SJSA1 (cell line): Measurements from ENCODE around the gene LIN9. TPM values are rescaled to one million over a fixed set of nuclear protein-coding genes. Genes with fewer than 3 reads are reported as not detected.
"Not testable (repeated sequence)": the region's sequence is repeated elsewhere in the genome, so short reads cannot be mapped to it uniquely, and the experiment has no call there.

Experiments used
- DNase-seq, 2 experiments: peaks; one replicate each; pipeline ENCODE4 v3.0.0-alpha.2; 2015 to 2020; ENCODE audit warnings: low spot score in 2 of 2, low read depth in 1 of 2
- H3K27ac ChIP-seq: fragments of 250-450 bp; sonication (Bioruptor Pico); 2 replicates; pipeline ENCODE4 v1.5.1; 2020; ENCODE audit warnings: mild to moderate bottlenecking, moderate library complexity
- H3K27me3 ChIP-seq: fragments of 250-450 bp; sonication (Bioruptor Pico); replicated peaks from 2 replicates; pipeline ENCODE4 v1.5.1; 2020; ENCODE audit warnings: mild to moderate bottlenecking, moderate library complexity
- H3K36me3 ChIP-seq: fragments of 250-450 bp; sonication (Bioruptor Pico); 2 replicates; pipeline ENCODE4 v1.5.1; 2020; ENCODE audit warnings: mild to moderate bottlenecking
- H3K4me1 ChIP-seq: fragments of 250-450 bp; sonication (Bioruptor Pico); replicated peaks from 2 replicates; pipeline ENCODE4 v1.6.1; 2021; ENCODE audit warnings: mild to moderate bottlenecking
- H3K4me3 ChIP-seq: fragments of 250-450 bp; sonication (Bioruptor Pico); 2 replicates; pipeline ENCODE4 v1.5.1; 2020; ENCODE audit warnings: mild to moderate bottlenecking
- H3K9me3 ChIP-seq: fragments of 250-450 bp; sonication (Bioruptor Pico); replicated peaks from 2 replicates; pipeline ENCODE4 v1.5.1; 2020; ENCODE audit warnings: mild to moderate bottlenecking
- total RNA-seq: library from RNA; depleted of rRNA; stranded (reverse); fragments of >200 nt; shearing (Covaris generic); gene quantifications from 2 replicates; pipeline ENCODE4 v1.2.3, GENCODE V29; 2014; rRNA removed

The LIN9 gene, protein sequence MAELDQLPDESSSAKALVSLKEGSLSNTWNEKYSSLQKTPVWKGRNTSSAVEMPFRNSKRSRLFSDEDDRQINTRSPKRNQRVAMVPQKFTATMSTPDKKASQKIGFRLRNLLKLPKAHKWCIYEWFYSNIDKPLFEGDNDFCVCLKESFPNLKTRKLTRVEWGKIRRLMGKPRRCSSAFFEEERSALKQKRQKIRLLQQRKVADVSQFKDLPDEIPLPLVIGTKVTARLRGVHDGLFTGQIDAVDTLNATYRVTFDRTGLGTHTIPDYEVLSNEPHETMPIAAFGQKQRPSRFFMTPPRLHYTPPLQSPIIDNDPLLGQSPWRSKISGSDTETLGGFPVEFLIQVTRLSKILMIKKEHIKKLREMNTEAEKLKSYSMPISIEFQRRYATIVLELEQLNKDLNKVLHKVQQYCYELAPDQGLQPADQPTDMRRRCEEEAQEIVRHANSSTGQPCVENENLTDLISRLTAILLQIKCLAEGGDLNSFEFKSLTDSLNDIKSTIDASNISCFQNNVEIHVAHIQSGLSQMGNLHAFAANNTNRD
- 12.1 and 17.7 TPM in 2 replicates for total RNA-seq

DNA sequence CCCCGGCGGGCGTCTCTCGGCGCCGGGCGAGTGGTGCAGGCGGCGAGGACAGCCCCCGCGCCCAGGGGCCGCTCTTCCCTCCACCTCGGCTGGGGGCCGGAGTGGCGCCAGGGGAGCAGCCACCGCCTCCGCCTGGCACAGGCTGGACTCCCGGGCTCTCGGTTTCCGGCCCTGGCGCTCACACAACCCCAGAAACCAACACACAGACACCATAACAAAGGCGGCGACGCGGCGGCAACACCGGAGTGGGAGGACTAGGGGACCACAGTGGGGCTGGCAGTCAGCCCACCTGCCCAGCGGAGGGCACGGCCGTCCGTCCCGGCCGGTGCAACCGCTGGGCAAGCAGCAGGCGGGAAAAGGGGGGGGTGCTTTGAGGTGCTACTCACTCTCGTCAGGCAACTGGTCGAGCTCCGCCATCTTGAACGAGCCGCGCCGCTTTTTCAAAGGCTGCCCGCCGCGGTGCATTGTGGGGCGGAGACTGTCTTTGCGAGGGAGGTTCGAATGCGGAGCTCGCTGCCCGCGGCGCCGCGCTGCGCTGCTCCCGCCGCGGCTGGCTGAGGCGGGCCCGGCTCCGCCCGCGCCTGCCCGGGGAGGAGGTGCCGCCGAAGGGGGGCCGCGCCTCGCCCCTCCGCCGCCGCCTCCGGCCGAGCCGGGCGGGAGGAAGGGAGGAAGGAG lies at the start of gene LIN9:
Gene LIN9 (minus strand): TSS at position 442 of the 675 bp plus-strand sequence. CDS start 25 bp downstream, at position 417.
- peaks cover 6% of the 10 kb centered on the region; the same call in 1 of the 2 replicates for H3K27me3 ChIP-seq
- peaks cover 10% of the 10 kb centered on the region for H3K36me3 ChIP-seq
- peak within 1 kb of the TSS; percentile 87 for H3K27ac ChIP-seq
- peak; percentile 89 to 94 for DNase-seq
- H3K9me3 ChIP-seq, result no peaks in the 10 kb centered on the region; the same call in 1 of the 2 replicates
- H3K4me3 ChIP-seq, result peak within 1 kb of the TSS; percentile 96
- peaks cover 16% of the 10 kb centered on the region for H3K4me1 ChIP-seq

DNA sequence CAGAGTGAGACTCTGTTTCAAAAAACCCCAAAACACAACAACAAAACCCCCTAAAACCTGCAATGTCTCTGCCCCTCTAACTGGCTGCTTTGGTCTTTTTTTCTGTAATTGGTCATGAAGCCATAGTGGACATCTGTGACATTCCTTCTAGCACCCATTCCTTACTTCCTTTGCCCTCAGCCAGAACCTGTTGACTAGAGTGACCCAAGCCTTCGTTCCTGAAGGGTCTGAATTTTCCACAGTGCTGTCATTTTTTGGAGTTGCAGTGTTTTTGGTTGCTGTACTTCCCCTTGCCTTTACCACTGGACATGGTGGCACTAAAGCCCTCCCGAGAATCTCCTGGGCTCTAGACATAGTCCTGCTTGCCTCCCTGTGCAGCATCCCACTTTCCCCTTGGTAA lies 48.5 kb upstream of the LIN9 start:
- Histone ChIP-seq H3K9me3 (no peaks in the 10 kb centered on the region), H3K27ac (no peak overlapping the region), H3K4me3 (no peak overlapping the region), H3K36me3 (peaks cover 30% of the 10 kb centered on the region), H3K27me3 (no peaks in the 10 kb centered on the region), H3K4me1 (no peaks in the 10 kb centered on the region)
- no peak for DNase-seq

DNA sequence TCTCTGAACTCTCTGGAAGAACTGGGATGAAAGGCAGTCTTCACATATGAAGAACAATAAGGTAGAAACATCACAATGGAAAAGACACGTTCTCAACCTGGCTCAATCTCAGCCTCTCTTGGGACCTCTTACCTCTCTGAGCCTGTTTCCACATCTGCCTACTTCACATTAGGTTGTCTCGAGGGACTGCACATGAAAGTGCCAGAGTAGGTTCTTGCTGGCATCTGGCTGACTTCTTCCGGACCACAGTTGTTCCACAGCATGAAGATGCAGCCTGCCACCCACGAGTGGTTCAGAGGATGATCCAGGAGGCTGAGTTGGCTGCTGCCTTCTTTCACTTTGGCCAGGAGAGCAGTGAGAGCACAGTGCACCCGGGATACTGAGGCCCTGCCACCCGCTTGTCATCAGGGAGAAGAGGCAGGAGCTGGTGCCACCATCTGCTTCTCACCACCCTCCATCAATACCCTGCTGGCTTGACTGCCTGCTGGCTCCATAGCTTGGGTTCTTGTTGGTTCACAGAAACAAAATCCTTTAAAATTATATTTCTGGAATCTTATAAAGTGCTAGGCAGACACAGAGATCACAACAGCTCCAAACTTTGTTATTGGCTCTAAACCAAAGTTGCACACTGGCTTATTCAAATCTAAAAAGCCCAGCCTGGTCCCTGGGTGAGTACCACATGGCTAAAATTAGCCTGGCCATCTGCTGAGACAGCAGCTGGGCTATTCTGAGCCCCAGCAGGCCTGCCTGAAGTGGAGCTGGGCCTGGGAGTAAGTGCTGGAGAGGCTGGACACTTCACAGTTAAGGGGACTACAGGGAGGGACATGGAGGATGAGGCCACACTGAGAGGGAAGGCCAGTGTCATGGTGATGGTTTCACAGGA lies 46.9 kb upstream of the LIN9 start:
- H3K9me3 ChIP-seq, result no peaks in the 10 kb centered on the region
- no peaks in the 10 kb centered on the region for H3K4me1 ChIP-seq
- no peak overlapping the region for H3K4me3 ChIP-seq
- no peaks in the 10 kb centered on the region for H3K27me3 ChIP-seq
- peaks cover 18% of the 10 kb centered on the region for H3K36me3 ChIP-seq
- no peak for DNase-seq
- no peak overlapping the region for H3K27ac ChIP-seq

DNA sequence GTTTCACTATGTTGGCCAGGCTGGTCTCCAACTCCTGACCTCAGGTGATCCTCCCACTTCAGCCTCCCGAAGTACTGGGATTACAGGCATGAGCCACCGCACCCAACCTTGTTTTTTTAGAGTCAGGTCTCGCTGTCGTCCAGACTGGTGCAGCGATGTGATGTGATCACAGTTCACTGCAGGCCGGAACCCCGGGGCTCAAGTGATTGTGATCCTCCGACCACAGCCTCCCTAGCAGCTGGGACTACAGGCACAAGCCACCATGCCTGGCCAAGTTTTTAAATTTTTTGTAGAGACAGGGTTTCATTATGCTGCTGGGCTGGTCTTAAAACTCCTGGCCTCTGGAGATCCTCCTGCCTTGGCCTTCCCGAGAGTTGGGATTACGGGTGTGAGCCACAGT lies 46.1 kb upstream of the LIN9 start:
- Histone ChIP-seq H3K4me3 (no peak overlapping the region), H3K4me1 (no peaks in the 10 kb centered on the region), H3K36me3 (peaks cover 9% of the 10 kb centered on the region), H3K9me3 (no peaks in the 10 kb centered on the region), H3K27ac (no peak overlapping the region), H3K27me3 (no peaks in the 10 kb centered on the region)
- no peak for DNase-seq

DNA sequence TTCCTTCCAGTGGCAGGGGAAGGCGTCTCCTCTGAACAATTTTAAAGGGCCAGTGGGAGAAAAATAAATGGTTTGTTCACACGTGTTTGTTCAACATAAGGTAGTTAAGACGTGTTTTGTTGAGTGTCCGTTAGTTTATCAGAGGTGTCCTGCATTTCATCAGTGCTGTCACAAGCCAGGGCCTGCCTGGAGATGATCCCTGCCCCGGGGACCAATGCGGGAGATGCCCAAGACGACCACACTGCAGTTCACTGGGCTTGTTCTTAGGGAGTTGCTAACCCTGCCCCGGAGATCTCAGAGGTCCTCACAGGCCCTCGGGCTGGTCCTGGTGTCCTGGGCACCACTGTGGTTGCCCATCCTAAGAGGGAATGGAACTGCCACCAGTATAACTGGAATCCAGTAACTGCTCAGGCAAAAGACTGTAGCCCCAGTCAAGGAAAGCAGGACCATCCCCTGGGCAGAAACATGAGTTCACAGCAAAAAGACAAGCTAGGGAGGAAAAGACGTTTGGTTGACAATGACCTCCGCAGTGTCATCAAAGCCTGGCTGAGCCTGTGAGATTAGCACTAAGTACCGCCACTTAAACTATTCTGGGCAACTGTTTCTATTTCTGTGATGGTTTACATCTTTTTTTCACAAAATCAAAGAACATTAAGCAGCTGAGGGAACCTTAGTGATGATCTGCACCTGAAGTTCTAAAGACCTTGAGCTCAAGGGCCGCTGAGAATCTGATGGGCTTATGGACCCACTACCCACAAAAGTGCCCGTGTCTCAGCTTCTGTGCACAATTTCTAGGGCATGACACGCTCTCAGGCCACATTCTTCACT lies 44.9 kb upstream of the LIN9 start:
- Histone ChIP-seq H3K36me3 (peaks cover 5% of the 10 kb centered on the region), H3K4me3 (no peak overlapping the region)

DNA sequence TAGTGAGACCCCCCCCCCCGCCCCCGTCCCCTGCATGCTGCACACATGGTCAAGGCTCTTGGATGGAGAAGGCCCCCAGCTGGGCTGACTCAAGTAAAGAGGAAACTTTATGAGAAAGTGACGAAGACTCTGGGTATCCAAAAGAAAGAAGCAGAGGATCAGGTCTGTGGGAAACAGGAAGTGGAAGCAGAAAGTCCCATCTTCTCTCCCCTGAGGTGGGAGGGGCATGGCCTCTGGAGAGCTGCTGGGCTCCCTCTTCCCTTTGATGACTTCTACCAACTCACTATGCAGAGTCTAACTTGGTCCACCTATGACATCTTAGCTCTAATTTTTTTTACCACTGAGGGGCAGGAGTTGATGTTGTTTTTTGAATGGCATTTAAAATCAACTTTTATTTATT lies 42.7 kb upstream of the LIN9 start:
- H3K27me3 ChIP-seq, result no peaks in the 10 kb centered on the region
- H3K36me3 ChIP-seq, result no peaks in the 10 kb centered on the region
- no peak for DNase-seq
- H3K4me1 ChIP-seq, result no peaks in the 10 kb centered on the region
- H3K4me3 ChIP-seq, result no peak overlapping the region
- H3K27ac ChIP-seq, result no peak overlapping the region
- no peaks in the 10 kb centered on the region for H3K9me3 ChIP-seq

More for the DNA sequence above, 44.9 kb upstream of the LIN9 start:
- Histone ChIP-seq H3K27me3 (no peaks in the 10 kb centered on the region), H3K27ac (no peak overlapping the region), H3K4me1 (no peaks in the 10 kb centered on the region), H3K9me3 (no peaks in the 10 kb centered on the region)
- DNase-seq, result no peak

DNA sequence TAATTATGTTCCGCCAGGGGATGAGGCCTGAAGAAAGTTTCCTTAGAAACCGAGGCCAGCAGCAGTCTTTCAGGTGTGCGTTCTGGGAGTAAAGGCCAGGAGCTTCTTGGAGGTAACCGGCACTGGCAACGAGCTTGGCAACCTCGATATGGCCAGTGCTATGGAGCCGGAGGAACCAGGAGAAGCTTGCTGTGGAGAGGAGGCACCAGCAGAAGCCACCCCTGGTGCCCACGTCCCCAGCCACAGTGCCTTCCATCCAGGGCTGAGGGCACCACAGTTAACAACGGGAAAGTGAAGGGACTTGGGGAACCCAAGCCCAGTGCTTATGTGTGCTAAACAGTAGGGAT lies 41.5 kb upstream of the LIN9 start:
- DNase-seq, result no peak
- Histone ChIP-seq H3K27ac (no peak overlapping the region), H3K27me3 (no peaks in the 10 kb centered on the region), H3K4me3 (no peak overlapping the region), H3K4me1 (no peaks in the 10 kb centered on the region), H3K36me3 (no peaks in the 10 kb centered on the region), H3K9me3 (no peaks in the 10 kb centered on the region)

DNA sequence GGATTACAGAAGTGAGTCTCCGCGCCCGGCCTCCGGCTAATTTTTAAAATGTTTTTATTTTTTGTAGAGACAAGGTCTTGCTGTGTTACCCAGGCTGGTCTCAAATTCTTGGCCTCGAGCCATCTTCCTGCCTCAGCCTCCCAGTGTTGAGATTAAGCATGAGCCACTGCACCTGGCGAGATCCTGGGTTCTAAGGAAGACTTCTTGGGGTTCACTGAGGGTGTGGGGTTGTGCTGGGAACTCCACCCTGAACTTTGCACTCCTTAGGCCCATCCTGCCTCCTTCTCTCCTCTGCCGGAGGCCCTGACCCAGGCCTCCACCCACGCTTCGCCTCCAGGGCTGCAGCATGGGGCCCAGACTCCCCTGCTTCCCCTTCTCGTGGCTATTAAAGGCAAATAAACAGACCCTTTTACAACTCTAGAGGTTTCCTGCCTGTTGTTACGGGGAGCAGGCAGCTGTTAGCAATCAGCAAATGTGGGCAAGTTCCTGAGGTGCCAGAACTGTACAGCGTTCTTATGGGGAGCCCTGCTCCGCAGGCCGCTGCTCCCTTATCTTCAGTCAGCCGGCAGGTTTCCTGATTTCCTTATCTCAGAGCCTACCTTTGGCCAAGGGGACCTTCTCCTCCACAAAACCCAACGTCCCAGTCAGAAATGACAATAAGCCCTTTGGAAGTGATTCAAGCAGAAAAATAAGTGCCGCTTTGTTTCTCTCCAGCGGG lies 41.0 kb upstream of the LIN9 start:
- no peaks in the 10 kb centered on the region for H3K9me3 ChIP-seq
- no peak overlapping the region for H3K4me3 ChIP-seq
- no peak for DNase-seq
- H3K4me1 ChIP-seq, result no peaks in the 10 kb centered on the region
- no peaks in the 10 kb centered on the region for H3K27me3 ChIP-seq
- H3K27ac ChIP-seq, result no peak overlapping the region
- H3K36me3 ChIP-seq, result no peaks in the 10 kb centered on the region

DNA sequence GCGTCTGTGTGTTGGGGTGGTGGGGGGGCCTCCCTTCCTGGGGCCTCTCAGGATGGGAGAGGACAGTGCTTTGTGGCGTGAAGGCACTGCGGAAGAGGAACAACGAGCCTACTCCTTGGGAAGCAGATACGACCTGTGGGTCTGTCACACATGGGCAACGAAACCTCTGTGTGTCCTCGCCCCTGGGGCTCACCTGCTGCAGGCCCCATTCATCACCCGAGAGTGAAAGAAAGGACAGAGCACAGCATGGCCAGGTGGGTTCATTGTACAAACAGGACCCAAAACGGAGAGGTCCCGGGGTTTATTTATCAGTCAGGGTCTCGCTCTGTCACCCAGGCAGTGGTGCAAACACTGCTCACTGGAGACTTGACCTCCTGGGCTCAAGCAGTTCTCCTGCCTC lies 40.1 kb upstream of the LIN9 start:
- no peaks in the 10 kb centered on the region for H3K4me1 ChIP-seq
- no peak for DNase-seq

DNA sequence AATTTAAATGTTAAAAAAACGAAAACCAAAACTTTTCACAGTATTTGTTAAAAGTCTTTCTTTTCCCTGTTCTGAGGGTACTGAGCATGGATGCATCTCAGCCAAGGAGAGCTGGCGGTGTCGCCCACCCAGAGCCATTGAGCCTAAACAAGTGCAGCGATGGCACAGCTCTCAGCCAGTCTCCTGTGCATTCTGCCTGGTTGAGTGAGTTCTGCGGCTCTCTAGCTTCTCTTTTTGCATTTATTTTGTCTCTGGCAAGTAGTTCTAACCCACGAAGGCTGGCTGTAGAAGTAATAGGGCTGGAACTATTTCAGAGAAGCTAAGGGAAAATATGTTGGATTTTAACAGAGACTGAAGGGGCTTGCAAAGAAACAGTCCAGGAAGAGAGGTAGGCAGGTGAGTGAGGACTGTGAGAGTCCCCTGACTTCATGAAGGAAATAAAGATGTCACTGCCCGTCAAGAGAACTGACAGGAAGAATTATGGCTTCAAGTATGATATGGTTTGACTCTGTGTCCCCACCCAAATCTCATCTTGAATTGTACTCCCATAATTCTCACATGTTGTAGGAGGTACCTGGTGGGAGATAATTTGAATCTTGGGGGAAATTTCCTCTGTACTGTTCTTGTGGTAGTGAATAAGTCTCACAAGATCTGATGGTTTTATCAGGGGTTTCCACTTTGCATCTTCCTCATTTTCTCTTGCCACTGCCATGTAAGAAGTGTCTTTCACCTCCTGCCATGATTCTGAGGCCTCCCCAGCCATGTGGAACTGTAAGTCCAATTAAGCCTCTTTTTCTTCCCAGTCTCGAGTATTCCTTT lies 35.7 kb upstream of the LIN9 start:
- H3K36me3 ChIP-seq, result no peaks in the 10 kb centered on the region
- peaks cover 7% of the 10 kb centered on the region; the same call in 1 of the 2 replicates for H3K9me3 ChIP-seq

More for the DNA sequence above, 40.1 kb upstream of the LIN9 start:
- Histone ChIP-seq H3K27me3 (no peaks in the 10 kb centered on the region), H3K4me3 (no peak overlapping the region), H3K27ac (no peak overlapping the region), H3K36me3 (no peaks in the 10 kb centered on the region), H3K9me3 (no peaks in the 10 kb centered on the region)

DNA sequence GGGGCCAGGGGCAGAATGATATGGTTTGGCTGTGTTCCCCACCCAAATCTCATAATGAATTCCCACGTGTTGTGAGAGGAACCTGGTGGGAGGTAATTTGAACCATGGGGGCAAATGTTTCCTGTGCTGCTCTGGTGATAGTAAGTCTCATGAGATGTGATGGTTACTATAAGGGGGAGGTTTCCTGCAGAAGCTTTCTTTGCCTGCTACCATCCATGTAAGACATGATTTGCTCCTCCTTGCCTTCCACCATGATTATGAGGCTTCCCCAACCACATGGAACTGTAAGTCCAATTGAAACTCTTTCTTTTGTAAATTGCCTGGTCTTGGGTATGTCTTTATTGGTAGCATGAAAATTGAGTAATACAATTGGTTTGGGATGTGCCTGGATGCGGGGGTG lies 33.7 kb upstream of the LIN9 start:
- Histone ChIP-seq H3K4me1 (no peaks in the 10 kb centered on the region), H3K4me3 (no peak overlapping the region), H3K27me3 (no peaks in the 10 kb centered on the region), H3K9me3 (peaks cover 7% of the 10 kb centered on the region; the same call in 1 of the 2 replicates), H3K36me3 (no peaks in the 10 kb centered on the region), H3K27ac (no peak overlapping the region)
- no peak for DNase-seq

More for the DNA sequence above, 35.7 kb upstream of the LIN9 start:
- Histone ChIP-seq H3K27me3 (no peaks in the 10 kb centered on the region), H3K4me1 (no peaks in the 10 kb centered on the region), H3K27ac (no peak overlapping the region), H3K4me3 (no peak overlapping the region)
- no peak for DNase-seq

DNA sequence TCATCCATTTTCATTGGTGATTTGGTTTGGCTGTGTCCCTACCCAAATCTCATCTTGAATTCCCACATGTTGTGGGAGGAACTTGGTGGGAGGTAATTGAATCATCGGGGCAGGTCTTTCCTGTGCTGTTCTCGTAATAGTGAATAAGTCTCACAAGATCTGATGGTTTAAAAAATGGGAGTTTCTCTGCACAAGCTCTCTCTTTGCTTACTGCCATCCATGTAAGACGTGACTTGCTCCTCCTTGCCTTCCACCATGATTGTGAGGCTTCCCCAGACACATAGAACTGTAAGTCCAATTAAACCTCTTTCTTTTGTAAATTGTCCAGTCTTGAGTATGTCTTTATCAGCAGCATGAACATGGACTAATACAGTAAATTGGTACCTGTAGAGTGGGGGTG lies 31.1 kb upstream of the LIN9 start:
- DNase-seq, H3K27me3 ChIP-seq, H3K36me3 ChIP-seq, H3K4me1 ChIP-seq, H3K27ac ChIP-seq, H3K4me3 ChIP-seq, H3K9me3 ChIP-seq: not testable (repeated sequence)
